ENCODE data around the gene UMODL1.

DNA sequence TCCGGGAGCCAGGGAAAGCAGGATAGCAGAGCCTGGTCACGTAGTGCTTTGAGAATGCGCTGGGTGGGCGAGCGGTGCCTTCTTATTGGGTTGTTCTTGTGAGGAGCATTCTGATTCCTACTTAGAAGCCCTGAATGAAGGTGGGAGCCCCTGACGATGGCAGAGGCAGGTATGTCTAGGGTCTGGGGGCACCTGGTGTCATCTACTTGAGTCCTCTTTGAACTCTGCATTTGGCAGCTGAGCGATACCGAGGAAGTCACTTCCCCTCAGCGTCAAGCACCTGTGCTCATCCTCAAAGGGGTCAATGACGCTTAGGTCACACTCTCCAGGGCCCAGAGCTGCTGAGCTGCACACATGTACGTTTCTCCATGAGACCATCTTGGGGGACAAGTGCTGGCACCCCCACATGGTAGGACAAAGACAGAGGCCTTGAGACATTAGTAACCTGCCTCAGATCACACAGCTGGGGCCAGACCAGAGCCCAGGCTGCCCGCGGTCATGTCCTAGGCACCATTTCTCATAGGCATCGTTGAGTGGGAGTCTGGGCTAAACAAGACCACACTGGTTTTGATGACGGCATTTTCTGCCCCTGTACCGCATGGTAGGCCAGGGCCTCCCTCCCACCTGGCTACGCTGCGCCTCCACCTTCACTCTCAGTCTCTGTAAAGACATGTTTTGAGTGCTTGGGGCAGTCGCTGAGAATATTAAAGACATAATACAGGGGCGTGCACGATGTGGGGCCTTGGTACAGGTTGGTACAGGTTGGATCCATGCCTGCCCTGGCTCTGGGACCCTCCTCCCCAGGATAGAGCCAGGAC lies 78.7 kb downstream of the UMODL1 start:
- TF ChIP-seq, protein P1, sequence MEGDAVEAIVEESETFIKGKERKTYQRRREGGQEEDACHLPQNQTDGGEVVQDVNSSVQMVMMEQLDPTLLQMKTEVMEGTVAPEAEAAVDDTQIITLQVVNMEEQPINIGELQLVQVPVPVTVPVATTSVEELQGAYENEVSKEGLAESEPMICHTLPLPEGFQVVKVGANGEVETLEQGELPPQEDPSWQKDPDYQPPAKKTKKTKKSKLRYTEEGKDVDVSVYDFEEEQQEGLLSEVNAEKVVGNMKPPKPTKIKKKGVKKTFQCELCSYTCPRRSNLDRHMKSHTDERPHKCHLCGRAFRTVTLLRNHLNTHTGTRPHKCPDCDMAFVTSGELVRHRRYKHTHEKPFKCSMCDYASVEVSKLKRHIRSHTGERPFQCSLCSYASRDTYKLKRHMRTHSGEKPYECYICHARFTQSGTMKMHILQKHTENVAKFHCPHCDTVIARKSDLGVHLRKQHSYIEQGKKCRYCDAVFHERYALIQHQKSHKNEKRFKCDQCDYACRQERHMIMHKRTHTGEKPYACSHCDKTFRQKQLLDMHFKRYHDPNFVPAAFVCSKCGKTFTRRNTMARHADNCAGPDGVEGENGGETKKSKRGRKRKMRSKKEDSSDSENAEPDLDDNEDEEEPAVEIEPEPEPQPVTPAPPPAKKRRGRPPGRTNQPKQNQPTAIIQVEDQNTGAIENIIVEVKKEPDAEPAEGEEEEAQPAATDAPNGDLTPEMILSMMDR (IDR thresholded peaks at IDR 0.05 in 8 of 11, conservative IDR thresholded peaks at IDR 0.05 in 3 of 11): no peak
- TF ChIP-seq POLR2AphosphoS5 (IDR thresholded peaks at IDR 0.05): no peak
